HG03159 (cell line): ENCODE results near the gene DDX39A.
"Not testable (repeated sequence)": the region's sequence is repeated elsewhere in the genome, so short reads cannot be mapped to it uniquely, and the experiment has no call there.

ENCODE experiments used
- ATAC-seq: cut with Tn5 transposase; IDR thresholded peaks from one replicate; pipeline ENCODE4 v1.9.1; 2021; ENCODE audit warnings: mild to moderate bottlenecking, moderate library complexity; ENCODE audit not compliant: unreplicated experiment

DDX39A gene

DNA sequence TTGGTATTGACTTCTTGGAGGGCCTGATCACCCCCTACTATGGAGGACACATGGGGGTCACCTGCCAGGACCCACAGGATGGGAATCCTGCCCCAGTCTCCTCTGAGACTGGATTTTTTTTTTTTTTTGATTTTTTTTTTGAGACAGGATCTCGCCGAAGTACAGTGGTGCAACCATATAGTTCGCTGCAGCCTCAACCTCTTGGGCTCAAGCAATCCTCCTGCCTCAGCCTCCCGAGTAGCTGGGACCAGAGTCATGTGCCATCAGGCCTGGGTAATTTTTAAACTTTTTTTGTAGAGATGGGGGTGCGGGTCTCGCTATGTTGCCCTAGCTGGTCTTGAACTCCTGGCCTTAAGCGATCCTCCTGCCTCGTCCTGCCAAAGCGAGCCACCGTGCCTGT lies 52.1 kb downstream of the DDX39A start:
- ATAC-seq = no peak

DNA sequence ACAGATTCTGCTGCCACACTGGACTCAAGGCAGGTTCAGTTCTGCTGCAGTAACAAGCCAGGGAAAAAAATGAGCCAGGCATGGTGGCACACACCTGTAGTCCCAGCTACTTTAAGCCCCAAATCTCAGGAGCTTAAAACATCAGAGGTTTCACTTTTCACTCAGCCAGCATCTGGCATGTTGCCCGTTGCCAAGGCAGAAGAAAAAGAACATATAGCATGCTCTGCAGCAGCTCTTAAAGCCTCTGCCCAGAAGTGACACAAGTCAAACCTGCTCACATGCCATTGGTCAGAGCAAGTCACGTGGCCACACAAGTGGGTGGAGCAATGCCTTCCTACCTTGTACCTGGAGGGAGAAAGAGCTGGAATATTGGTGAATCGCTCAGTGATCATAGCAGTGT lies 52.6 kb downstream of the DDX39A start:
- ATAC-seq = peak; percentile 38

DNA sequence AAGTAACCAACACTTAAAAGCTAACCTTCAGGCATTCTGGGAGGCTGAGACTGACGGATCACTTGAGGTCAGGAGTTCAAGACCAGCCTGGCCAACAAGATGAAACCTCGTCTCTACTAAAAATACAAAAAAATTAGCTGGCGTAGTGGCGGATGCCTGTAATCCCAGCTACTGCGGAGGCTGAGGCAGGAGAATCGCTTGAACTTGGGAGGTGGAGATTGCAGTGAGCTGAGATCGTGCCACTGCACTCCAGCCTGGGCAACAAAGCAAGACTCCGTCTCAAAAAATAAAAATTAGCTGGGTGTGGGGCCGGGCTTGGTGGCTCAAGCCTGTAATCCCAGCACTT lies 55.1 kb downstream of the DDX39A start:
- not testable (repeated sequence) for ATAC-seq

DNA sequence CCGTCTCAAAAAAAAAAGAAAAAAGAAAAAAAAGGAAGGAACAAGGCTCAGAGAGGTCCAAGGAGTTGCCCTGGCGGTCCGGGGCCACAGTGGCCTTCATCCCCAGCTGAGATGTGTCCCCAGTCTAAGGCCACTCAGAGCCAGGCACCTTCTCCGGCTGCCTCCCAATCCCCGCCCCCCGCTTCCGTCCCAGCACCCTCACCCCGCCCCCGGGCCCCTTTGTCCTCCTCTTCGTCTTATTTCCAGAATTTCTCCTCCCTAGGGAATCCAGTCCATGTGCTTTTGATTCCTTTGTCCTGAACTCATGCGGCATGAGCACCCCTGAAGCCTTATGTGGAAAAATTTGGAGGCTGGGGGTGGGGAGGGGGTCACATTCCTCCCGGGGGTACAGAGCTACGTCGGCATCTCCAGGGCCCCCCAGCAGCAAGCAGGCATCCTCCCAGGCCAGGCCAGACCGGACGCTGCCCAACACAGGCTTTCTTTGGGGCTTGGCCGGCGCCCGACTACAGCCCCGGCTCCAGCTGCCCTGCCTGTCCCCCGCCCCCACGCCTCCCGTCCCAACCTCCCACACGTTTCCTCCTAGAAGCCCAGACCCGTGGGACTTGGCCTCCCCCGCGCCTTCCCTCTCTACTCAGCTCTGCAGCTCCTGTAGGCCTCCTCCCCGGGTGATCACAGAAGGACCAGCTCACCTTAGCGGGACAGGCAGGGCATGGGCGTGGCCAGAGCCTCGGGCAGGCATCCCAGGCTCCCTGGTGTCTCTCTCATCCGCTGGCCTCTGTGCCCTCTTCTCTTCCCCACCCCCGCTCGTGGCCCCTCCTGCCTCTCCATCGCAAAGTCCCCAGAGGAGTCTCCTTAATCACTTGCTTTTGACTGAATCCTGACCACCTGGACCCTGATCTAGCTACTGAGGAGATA lies 55.7 kb downstream of the DDX39A start:
- ATAC-seq = no peak

DNA sequence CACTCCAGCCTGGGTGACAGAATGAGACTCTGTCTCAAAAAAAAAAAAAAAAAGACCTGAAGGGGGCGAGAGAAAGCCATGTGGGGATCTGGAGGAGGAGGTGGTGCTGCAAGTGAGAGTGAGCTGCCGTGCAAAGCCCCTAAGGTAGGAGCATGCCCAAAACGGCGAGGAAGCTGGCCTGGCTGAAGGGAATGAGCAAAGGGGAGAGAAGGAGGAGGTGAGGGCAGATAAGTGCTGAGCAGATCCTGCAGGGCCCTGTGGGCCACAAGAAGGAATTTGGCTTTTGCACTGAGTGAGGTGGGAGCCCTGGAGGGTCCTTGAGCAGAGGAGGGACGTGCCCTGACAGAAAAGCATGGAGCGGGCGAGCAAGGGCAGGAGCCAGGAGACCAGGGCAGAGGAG lies 57.3 kb downstream of the DDX39A start:
- ATAC-seq = no peak
